ENCODE data around the gene CCER1. TPM values are rescaled to one million over a fixed set of nuclear protein-coding genes. Genes with fewer than 3 reads are reported as not detected.

Gene CCER1
- total RNA-seq, 4 donors from 2014 or later, result not detected

DNA sequence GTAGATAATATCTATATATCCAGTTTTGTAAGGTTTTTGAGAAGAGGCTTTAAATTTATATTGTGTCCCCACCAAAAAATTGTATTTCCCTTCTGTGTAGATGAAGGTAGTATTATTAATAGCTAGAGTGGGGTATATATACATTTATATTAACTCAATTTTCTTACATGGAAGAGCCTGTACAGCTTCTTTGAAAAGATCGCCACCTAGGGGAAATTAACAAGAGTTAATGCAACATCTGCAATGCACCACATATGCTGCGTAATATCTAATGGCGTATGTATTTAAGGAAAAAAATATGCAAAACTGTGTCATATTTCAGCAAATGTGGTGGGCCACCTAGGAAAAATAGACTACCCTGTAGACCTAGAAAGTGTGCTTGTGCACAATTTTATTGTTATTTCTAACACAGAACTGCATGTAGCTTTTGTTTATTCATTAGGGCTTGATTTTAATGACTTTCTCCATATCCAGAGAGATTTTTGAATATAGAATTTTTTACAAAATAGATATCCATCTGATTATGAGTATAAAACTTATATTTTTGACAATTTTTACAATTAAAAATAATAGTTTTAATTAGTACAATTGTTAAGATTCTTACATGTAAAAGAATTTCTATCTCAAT lies 14.0 kb downstream of the CCER1 start:
- TF ChIP-seq, protein P1, sequence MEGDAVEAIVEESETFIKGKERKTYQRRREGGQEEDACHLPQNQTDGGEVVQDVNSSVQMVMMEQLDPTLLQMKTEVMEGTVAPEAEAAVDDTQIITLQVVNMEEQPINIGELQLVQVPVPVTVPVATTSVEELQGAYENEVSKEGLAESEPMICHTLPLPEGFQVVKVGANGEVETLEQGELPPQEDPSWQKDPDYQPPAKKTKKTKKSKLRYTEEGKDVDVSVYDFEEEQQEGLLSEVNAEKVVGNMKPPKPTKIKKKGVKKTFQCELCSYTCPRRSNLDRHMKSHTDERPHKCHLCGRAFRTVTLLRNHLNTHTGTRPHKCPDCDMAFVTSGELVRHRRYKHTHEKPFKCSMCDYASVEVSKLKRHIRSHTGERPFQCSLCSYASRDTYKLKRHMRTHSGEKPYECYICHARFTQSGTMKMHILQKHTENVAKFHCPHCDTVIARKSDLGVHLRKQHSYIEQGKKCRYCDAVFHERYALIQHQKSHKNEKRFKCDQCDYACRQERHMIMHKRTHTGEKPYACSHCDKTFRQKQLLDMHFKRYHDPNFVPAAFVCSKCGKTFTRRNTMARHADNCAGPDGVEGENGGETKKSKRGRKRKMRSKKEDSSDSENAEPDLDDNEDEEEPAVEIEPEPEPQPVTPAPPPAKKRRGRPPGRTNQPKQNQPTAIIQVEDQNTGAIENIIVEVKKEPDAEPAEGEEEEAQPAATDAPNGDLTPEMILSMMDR (IDR thresholded peaks at IDR 0.05 in 4 of 5, conservative IDR thresholded peaks at IDR 0.05 in 1 of 5), result peak in 2 of 5 experiments; percentile 26 to 35
- no peak for TF ChIP-seq POLR2A (IDR thresholded peaks at IDR 0.05)
- Histone ChIP-seq H3K4me1 (no peaks in the 10 kb centered on the region), H3K27ac (no peak overlapping the region), H3K27me3 (no peaks in the 10 kb centered on the region), H3K4me3 (no peak overlapping the region), H3K9me3 (no peaks in the 10 kb centered on the region), H3K36me3 (no peaks in the 10 kb centered on the region)
- in situ Hi-C loops (cut with MboI; ENCODE audit: low sequenced_read_pairs in 4 of 4) (loop anchor here in 1 of 4 donors (25.0 kb wide), 1 partner anchor 1404 kb away; the partner anchor contains the start of gene POC1B), intact Hi-C loops (cut with DNase I; ENCODE audit: low total_unique reads) (no loop called here)
- DNase-seq, result no peak
- no peak for ATAC-seq

DNA sequence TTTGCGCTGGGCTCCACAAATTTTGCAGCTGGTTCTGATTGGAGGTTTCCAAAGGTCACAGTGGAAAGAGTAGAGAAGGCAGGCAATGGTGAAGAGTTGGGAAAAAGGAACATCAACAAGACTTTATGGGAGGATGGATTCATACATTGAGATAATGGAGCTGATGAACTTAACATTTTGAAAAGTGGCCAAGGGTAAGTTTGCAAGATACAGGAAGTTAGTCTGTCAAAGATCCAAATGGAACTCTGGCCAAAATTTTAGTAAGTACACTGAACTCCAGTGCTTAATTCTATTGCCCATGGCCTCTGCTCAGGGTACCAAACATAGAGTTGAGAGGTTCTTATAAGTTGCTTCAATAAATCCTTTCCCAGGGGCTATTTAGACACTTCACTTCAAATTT lies 15.6 kb downstream of the CCER1 start:
- TF ChIP-seq, protein P1 (IDR thresholded peaks at IDR 0.05 in 4 of 5, conservative IDR thresholded peaks at IDR 0.05 in 1 of 5), result no peak
- no peak for TF ChIP-seq POLR2A (IDR thresholded peaks at IDR 0.05)
- Histone ChIP-seq H3K4me3 (no peak overlapping the region), H3K36me3 (no peaks in the 10 kb centered on the region), H3K9me3 (no peaks in the 10 kb centered on the region), H3K27me3 (no peaks in the 10 kb centered on the region), H3K4me1 (no peaks in the 10 kb centered on the region), H3K27ac (no peak overlapping the region)
- in situ Hi-C loops (cut with MboI; ENCODE audit: low sequenced_read_pairs in 4 of 4), result loop anchor here in 1 of 4 donors (25.0 kb wide), 1 partner anchor 1402 kb away; the partner anchor contains the start of gene POC1B
- DNase-seq (no peak), ATAC-seq (no peak)
- intact Hi-C loops (cut with DNase I; ENCODE audit: low total_unique reads), result no loop called here

DNA sequence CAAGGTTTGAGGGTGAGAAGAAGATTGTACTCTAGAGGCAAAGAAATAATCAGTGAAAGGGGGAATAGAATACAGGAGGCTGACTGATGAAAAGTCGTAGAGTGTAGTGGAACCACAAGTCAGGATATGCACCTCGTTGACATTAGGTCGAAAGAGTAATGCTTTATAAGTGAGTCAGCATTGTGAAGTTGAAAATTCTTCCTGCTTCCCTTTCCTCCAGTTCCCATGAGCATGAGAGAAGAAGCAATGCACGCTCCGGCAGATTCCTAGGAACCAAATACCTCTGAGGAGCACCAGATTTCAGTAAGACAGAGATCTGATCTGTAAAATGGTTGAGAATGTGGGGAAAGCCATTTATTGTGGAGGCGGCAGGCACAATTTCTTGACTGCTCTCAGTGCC lies 16.5 kb downstream of the CCER1 start:
- intact Hi-C loops (cut with DNase I; ENCODE audit: low total_unique reads), result no loop called here
- H3K4me1 ChIP-seq, result no peaks in the 10 kb centered on the region
- no peaks in the 10 kb centered on the region for H3K27me3 ChIP-seq
- no peak for DNase-seq
- H3K36me3 ChIP-seq, result no peaks in the 10 kb centered on the region
- H3K27ac ChIP-seq, result no peak overlapping the region
- in situ Hi-C loops (cut with MboI; ENCODE audit: low sequenced_read_pairs in 4 of 4), result loop anchor here in 1 of 4 donors (25.0 kb wide), 1 partner anchor 1401 kb away; the partner anchor contains the start of gene POC1B
- H3K4me3 ChIP-seq, result no peak overlapping the region
- ATAC-seq, result no peak
- no peaks in the 10 kb centered on the region for H3K9me3 ChIP-seq
- TF ChIP-seq, protein P1 (IDR thresholded peaks at IDR 0.05 in 4 of 5, conservative IDR thresholded peaks at IDR 0.05 in 1 of 5), result no peak
- no peak for TF ChIP-seq POLR2A (IDR thresholded peaks at IDR 0.05)

DNA sequence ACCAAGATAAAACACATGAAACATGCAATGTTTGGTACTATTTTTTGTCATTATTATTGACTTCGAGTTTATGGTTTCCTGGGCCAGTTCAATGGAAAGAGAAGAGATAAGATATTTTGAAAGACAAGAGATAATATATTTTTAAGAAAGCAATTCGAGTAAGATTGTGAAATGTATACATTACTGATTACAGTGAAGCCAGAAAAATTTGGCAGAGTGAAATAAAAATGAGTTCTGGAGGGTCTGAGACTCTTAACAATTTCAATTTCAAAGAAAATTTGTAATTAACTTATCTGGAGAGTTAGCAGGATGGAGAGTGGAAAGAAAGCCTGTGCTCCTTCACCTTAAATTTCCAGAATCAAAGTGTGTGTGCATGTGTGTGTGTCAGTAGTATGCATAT lies 17.3 kb downstream of the CCER1 start:
- DNase-seq, result no peak
- intact Hi-C loops (cut with DNase I; ENCODE audit: low total_unique reads) (no loop called here), in situ Hi-C loops (cut with MboI; ENCODE audit: low sequenced_read_pairs in 4 of 4) (loop anchor here in 1 of 4 donors (25.0 kb wide), 1 partner anchor 1400 kb away; the partner anchor contains the start of gene POC1B)
- Histone ChIP-seq H3K27me3 (no peaks in the 10 kb centered on the region), H3K9me3 (no peaks in the 10 kb centered on the region), H3K36me3 (no peaks in the 10 kb centered on the region), H3K27ac (no peak overlapping the region), H3K4me3 (no peak overlapping the region), H3K4me1 (no peaks in the 10 kb centered on the region)
- no peak for ATAC-seq
- TF ChIP-seq, protein P1 (IDR thresholded peaks at IDR 0.05 in 4 of 5, conservative IDR thresholded peaks at IDR 0.05 in 1 of 5), result no peak
- TF ChIP-seq POLR2A (IDR thresholded peaks at IDR 0.05), result no peak

All from gastrocnemius medialis (tissue), 4 donors.